GM12891 (cell line): Measurements from ENCODE around the gene POLR1A.

Experiments
- POLR2A ChIP-seq: IDR thresholded peaks from 2 replicates; pipeline ENCODE4 v1.6.1; 2011; ENCODE audit warnings: low read depth, low read length, control low read depth
- POLR2AphosphoS5 ChIP-seq: IDR thresholded peaks from 2 replicates; pipeline ENCODE4 v1.6.1; 2011; ENCODE audit warnings: low read depth, low read length, control low read depth
- POU2F2 ChIP-seq: IDR thresholded peaks from 2 replicates; pipeline ENCODE4 v1.6.1; 2011; ENCODE audit warnings: low read depth, mild to moderate bottlenecking, control low read depth, low read length, moderate library complexity
- SPI1 ChIP-seq: IDR thresholded peaks from 2 replicates; pipeline ENCODE4 v1.6.1; 2011; ENCODE audit warnings: low read depth, low read length, control low read depth
- TAF1 ChIP-seq: IDR thresholded peaks from 2 replicates; pipeline ENCODE4 v1.6.1; 2011; ENCODE audit warnings: low read depth, low read length, control low read depth

- no peak for TF ChIP-seq TAF1
- no peak for TF ChIP-seq POLR2A
- TF ChIP-seq POLR2AphosphoS5: no peak
- no peak for TF ChIP-seq SPI1
- TF ChIP-seq POU2F2: no peak
These were observed 124.0 kb downstream of the POLR1A start for GRCh38 chr2:85981579-85982247.
